A172 (cell line): ENCODE results near the gene USP7. TPM values are rescaled to one million over a fixed set of nuclear protein-coding genes. Genes with fewer than 3 reads are reported as not detected.

Experiments
- DNase-seq: peaks from one replicate; pipeline ENCODE4 v3.0.0-alpha.2; 2015; ENCODE audit warnings: low spot score
- total RNA-seq: library from RNA; depleted of rRNA; stranded (reverse); fragments of >200 nt; shearing (Covaris generic); gene quantifications from 2 replicates; pipeline ENCODE4 v1.2.3, GENCODE V29; 2014

Gene USP7
- total RNA-seq, 1 experiment from 2014 or later = 62.1 TPM

DNA sequence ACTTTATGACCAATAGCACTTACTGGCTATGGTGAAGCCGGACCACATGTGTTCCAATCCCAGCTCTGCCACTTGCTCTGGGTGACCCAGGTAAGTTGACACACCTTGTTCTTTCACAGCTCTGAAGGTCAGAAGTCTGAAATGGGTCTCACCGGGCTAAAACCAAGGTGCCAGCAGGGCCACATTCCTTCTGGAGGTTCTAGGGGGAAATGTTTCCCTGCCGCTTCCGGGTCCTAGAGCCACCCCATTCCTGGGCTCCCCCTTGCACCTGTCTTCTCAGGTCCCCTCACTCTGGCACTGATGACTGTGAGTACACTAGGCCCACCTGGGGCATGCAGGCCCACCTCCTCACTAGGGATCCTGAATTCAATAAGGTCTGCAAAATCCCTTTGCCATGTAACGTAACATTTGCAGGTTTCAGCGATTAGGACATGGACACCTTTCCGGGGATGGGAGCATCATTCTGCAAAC, 11.4 kb downstream of the USP7 start:
- no peak for DNase-seq

DNA sequence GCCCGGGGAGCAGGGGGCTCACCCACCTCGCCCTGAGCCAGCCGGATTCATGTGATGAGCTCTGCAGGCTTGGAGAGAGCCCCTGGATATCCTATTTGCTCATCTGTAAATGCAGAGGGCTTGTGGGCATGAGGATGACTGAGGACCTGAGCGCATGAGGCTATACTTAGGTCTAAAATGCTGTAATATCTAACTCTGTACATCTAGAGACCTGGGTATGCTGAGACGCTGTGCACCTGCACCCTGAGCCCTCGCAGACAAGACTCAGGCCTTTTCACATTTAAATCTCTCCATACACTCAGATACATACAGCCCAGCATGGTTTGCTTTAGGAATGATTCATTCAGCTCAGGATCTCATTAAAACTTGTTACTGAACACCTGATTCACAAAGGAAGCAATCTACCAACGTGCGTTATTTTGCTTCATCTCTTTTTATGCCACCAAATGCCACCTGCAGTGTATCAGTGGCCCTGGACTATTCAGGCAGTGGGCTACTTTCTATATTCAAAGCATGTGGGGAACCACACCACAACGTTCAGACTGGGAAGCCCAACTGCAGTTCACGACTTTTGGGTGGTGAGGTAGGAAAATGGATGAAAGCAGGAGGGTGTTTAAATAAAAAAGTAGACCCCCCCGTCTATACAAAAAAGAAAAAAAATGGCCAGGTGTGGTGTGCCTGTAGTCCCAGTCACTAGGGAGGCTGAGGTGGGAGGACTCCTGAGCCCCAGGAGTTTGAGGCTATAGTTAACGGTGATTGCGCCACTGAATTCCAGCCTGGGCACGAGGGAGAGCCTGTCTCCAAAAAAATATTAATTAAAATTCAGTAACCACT, 12.0 kb downstream of the USP7 start:
- no peak for DNase-seq

DNA sequence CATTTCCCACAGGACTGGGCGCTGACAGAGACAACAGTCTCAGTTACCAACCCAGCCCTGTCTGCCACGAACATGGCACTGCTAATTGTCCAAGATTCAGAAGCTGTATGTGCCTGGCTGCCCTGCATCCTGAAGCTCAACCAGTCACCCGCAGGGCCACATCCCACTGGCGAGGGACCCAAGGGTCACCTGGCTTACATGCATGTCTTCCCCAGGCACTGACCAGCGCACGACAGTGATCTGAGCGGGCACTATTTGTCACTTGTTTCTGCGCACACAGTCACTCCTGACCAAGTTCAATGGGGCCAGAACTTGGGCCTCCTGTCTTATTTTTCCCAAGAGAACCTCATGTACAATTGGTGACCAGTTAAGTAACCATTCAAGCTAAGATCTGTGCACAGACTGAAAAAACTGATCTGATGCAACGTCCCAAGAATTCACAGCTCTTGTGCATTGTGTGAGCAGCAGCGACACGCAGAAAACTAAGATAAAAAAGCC, 13.1 kb downstream of the USP7 start:
- no peak for DNase-seq

DNA sequence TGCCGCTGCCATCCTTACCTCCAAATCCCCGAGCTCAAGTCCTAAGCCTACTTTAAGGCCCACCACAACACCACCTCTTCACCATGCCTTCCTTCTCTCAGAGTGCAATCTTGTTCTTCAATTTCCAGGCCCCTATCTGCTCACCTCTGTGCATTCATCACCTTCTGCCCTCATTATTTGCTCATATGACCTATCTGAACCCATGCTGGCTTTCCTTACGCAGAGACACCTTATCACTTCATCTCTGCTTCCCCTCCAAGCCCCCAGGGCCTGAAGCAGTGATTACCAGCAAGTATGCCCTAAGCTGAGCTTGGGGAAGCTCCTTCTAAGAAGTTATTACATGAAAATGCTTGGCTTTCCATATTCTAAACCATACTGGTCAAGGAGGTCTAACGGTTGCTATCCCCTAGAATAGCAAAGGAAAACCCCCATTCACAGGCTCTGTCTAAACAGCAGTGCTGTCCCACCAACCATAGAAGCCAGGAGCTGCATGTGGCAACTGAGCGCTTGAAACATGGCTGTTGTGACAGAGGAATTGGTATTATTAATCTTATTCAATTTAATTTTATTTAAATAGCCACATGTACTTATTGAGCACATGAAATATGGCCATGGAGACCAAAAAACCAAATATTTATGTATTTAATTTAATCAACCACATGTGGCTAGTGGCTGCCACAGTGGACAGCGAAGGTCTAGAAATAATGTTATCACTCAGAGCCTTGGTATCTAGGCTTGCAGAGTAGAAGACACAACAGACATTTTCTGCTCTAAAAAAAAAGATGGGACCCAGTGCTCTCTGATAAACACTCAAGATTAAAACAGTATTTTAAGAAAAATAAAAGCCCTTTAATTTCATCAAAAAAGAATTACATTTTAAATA, 13.9 kb downstream of the USP7 start:
- no peak for DNase-seq

DNA sequence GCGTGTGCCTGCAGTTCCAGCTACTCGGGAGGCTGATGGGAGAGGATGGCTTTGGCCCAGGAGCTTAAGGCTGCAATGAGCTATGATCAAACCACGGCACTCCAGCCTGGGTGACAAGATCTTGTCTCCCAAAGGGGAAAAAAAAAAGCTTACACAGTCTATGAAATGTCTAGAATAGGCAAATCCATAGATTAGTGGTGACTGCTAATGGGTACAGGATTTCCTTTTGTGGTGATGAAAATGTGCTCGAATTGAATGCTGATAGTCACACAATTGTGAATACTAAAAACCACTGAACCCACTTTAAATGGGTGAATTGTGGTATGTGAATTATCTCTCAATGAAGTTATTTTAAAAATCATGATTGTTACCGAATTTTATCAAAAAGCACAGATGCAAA, 14.9 kb downstream of the USP7 start:
- no peak for DNase-seq

DNA sequence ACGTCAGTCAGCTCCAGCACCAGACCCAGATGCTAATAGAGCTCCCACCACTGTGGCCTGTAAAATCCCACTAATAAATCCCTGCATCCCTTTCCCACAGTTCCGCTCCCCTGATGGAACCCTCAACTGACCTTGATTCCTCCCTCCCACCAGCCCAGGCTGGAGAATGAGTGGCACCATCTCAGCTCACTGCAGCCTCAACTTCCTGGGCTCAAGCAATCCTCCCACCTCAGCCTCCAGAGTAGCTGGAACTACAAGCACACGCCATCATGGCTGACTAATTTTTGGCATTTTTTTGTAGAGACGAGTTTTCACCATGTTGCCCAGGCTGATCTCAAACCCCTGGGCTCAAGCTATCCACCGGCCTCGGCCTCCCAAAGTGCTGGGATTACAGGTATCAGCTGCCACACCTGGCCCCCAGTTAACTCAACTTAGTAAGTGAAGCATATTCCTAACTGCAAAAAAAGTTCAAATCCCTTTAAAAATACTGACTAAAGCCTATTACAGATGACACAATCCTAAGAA, 15.6 kb downstream of the USP7 start:
- no peak for DNase-seq

DNA sequence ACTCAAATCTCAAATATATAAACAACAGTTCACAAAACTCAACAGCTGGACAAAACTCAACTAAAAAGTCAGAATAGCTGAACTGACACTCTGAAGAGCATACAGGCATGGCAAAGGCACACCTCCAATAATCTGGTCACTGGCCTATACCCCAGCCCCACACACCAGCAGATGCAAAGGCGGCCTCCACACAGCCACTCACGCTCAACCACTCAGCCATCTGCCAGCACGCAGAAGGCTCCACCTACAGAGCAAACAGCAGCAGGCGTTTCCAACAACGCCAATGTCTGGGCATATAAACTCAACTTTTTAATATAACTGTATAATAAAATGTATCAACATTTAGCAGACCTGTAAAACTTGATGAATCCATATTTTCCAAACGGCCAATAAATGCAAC, 17.2 kb downstream of the USP7 start:
- no peak for DNase-seq

DNA sequence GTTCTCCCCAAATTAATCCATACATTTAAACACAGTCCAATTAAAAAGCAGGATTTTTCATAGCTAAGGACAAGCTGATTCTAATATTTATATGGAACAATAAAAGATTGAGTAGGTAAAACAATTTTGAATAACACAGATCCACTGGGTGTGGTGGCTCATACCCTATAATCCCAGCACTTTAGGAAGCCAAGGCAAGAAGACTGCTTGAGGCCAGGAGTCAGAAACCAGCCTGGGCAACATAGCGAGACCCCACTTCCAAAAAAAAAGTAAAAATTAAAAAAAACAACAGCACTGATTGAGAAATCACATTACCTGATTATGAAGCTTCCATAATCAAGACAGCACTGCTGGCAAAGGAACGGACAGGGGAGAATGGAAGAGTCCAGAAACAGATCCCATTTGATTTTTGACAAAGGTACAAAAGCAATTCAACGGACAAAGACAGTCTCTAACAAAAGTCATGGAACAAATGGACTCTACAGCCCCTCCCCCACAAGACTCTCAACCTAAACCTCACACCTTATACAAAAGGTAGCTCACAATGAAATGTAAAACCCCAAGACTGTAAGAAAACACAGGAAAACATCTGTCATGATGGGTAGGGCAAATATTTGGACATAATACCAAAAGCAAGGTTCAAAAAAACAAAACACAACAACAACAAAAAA, 17.9 kb downstream of the USP7 start:
- no peak for DNase-seq

DNA sequence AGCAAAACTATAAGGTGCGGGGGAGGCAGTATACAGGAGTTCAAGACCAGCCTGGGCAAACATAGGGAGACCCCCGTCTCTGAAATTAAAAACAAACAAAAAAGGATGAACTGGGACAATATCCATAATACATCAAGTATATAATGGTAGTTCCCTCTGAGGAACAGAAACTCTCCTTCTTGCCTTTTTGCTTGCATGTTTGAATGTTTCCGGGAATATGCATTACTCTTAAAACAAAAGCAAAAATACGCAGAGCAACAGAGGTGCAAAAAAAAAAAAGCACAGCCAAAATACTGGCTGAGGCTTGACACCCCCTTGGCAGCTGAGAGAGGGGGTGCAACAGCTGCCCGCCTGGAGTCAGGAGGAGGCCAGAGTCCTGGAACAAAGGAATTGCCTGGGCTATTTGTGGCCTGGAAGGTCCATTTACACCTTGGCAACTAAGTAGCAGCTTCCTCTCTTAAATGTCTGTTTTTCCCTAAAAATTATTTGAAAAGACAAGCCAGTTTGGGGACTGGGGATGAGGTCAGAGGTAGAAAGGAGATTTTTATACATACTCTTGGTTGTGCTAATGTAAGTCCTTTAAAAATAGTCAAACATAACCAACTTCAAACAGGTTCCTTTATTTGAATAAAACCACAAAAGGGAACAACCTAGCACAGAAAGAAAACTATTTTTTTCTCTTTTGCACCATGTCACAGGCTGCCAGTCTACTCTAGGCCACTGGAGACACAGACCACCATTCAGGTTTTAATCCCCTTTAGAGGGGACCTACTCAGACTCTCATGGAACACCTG, 19.5 kb downstream of the USP7 start:
- DNase-seq = no peak

DNA sequence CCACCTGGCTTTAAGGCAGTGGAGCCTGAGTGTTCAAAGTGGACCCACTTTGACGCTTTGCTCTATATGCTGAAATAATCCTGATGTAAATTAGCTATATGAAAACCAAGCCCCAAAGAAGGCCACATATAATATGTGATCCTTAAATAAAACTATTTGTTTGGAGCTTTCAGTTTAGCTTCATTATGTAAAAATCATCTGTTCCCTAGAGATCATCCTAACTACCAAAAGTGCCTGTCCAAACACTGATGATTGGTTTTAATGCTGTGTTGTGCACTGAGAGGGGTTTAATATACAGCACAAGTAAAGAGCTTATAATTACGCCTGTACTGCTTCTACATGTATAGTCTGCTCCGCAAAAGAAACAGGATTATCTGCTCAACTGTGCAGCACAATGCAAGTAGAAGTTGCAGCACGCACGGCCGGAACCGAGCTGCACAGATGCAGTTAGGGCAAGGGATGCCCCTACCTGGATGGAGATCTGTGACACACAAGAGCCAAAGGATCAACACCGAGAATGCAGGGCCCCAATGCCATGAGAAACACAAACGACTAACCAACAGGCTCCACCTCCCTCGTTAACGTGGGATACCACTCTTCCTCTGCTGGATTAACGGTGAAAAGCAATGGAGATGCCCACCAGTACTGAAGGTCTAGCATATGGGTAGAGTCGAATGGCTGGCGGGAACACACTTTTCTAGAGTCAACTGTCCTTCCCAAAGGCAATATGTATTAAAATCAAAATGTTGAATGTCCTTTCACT, 20.5 kb downstream of the USP7 start:
- no peak for DNase-seq

DNA sequence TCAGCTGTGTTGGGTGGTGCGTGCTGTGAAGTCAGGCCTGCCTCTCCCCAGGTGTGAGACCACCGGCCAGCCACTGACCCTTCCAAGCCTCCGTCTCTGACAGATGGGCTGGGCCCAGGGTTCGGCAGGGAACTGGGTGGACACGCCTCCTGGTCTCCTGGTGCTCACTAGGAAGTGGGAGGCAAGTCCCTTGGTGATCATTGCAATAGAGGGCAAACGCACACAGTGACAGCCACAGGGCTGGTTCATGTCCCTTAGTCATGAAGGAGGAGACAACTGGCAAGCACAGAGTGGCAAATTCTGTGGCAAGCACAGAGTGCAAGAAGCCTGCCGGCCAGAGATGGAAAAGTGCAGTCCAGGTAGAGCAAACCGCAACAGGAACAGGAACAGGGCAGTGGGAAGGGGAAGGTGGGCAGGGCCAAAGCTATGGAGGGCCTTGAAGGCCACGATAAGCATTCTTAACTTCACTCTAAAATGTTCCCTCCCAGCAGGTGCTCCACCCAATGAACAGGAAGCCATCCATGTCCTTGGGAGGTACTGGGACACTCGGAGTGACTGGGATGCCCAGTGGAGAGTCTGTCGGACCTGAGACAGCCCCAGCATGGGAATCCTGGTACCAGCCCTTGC, 21.9 kb downstream of the USP7 start:
- no peak for DNase-seq

DNA sequence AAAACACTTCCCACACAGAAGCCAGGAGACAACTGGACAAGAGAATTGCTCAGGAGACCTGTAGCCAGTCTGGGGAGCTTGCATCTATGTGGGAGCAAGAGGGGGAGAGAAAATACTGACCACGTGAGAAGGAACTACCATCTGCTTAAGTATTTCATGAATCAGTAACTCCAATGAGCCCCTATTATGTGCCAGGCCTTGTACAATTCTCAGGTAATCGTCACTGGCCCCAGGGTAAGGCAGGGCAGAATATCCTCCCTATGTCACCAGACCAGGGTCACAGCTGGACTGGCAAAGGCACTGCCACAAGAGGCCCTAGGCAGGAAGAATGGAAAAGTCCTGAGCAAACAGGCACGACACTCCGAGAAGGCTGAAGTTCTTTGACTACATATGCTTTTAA, 25.9 kb downstream of the USP7 start:
- DNase-seq = no peak

DNA sequence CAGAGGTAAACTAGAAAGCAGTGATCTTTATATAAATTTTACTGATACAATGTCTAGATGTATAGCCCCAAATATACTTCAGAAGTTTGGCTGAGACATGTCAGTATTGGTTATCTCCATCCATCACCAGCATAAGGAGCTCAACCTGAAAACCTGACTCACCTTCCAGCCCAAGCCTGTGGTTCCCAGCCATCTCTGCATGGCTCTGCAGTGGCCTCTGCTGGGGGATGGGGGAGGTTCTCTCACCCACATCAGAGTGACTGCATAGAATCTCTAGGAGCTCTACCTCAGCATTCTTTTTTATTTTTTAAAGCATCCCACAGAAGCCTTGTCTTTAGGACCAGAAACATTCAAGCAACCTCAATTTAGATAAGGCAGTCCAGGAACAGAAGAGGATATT, 27.3 kb downstream of the USP7 start:
- DNase-seq = peak; percentile 54

DNA sequence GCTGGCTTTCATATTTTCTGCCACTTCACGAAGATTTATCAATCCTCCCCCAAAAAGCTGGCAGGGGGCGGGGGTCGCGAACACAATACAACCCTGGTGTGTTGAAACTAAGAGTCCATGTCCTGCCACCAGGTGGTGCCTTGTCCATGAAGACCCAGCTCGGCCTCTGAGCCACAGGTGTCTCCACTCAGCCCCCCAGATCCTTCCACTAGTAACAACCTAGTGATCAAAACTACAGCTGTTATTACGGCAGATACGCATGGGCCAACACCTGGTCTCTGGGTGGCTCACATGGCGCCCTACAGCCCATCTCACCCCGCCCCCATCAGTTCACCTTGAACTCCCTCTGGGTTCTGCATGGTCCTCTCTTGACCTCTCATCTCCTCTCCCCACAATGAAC, 27.7 kb downstream of the USP7 start:
- no peak for DNase-seq

DNA sequence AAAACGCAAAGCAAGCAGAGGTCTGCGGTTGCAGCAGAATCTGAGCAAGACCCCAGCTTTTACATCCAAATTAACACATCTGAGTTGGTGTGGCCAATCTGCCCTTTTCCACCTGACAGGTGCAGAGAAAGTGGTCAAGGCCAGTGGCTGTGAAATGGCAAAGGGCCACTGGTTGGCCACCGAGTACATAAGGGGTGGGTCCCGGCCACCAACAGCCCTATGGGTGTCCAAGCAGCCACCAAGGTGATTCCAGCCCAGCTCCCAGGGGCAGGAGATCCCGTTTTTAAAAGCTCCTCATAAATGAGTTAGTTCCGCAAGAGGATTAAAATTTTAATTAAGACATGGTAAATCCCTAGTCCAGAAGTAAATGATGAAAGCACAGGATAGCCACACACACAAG, 29.1 kb downstream of the USP7 start:
- no peak for DNase-seq

DNA sequence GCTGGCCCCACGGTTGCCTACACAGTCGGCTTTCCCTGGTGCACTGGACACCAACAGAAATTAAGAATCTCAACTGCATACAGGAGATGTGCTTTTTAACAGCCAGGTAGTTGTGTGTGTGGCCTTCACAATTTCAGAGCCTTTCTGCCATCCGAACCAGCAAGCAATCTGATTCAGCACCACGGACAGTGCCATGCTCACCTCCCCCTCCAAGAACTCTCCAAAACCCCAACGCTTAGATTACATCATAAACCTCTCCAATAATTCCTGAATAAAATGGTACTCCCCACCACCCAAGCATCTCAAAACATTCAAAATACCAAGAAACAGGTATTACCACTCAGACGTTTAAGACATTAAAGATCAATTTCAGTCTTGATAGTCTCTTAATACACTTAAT, 31.8 kb downstream of the USP7 start:
- peak; percentile 46 for DNase-seq

DNA sequence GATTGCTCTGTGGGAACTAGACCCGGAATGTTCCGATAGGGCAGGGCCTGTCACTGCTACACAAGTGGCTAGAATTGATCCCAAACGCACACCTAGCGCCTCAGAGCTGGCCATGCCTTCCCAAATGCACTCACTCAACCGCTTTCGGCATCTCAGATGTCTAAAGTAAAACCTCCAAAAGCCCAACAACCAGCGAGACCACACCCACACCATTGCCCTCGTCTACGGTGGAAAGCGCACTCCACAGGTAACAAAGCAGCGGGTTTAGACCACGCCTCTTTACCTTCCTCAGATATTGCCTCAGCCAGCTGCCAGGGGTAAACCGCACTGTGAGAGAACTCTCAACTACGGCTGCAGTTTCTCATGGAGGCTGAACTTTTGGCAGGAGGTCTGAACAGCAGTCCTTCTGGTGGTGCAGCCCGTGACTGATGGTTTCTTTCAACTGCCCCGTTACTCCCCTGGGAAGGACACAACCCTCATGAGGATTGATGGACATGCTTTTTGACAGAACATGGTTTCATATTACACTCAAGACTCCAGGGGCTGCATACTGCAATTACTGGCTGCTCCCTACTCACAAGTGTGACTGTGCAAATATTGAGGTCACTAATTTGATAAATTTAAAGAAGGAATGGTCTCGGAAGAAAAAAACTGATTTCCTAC, 34.5 kb downstream of the USP7 start:
- no peak for DNase-seq

DNA sequence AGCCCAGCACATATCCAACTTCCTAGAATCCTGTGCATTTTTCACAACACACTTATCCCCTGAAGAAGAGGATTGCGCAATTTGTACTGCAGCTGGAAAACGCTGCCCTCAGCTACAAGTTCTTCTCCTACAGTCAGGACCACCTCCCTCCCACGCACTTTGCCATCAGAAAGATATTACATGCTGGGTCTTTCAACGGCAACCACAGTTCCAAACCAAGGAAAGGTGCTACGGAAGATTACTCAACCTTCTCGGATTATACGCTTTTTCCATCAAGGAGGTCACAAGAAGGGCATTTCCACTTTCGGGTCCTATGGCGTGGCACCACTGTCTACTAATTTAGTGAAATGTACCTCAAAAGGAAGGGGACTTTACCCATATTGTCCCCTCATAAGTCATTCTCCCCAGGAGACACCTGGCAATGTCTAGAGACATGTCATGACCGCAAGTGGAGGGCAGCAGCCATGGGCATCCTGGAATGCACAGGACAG, 35.2 kb downstream of the USP7 start:
- no peak for DNase-seq

DNA sequence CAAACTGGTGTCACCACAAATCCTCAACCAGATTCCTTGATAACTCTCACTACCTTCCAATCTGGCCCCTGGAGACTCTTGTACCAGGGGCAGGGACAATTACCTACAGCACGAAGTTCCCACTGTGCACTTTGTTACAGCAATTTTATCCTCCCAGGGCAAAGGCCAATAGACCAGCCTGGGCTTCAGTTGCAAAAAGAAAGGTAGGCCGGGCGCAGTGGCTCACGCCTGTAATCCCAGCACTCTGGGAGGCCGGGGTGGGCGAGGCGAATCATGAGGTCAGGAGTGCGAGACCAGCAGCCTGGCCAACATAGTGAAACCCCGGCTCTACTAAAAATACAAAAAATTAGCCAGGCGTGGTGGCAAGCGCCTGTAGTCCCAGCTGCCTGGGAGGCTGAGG, 36.9 kb downstream of the USP7 start:
- DNase-seq = no peak
